ENCODE results near the gene IFNB1. TPM values are rescaled to one million over a fixed set of nuclear protein-coding genes. Genes with fewer than 3 reads are reported as not detected.

The IFNB1 gene
- total RNA-seq, 3 donors from 2014 or later = not detected

GRCh38 chr9:21082671-21083070 lies 4.9 kb upstream of the IFNB1 start:
- H3K36me3 ChIP-seq = no peaks in the 10 kb centered on the region
- H3K4me3 ChIP-seq = no peak overlapping the region
- no peak for DNase-seq (ENCODE audit: low spot score in 2 of 2)

GRCh38 chr9:21081999-21082398 lies 4.3 kb upstream of the IFNB1 start:
- Histone ChIP-seq H3K27ac (no peak overlapping the region), H3K27me3 (no peaks in the 10 kb centered on the region), H3K36me3 (no peaks in the 10 kb centered on the region), H3K9me3 (peaks cover 2 to 6% of the 10 kb centered on the region in 2 donors), H3K4me3 (no peak overlapping the region), H3K4me1 (no peaks in the 10 kb centered on the region)
- TF ChIP-seq CTCF (IDR thresholded peaks at IDR 0.05) (no peak), POLR2A (IDR thresholded peaks at IDR 0.05) (no peak), POLR2AphosphoS5 (IDR thresholded peaks at IDR 0.05) (no peak)
- intact Hi-C loops (cut with DNase I; ENCODE audit: low total_unique reads) = no loop called here
- DNase-seq (ENCODE audit: low spot score in 2 of 2) = no peak

More at GRCh38 chr9:21082671-21083070, 4.9 kb upstream of the IFNB1 start:
- Histone ChIP-seq H3K4me1 (no peaks in the 10 kb centered on the region), H3K27me3 (no peaks in the 10 kb centered on the region), H3K9me3 (peaks cover 6 to 13% of the 10 kb centered on the region in 2 donors), H3K27ac (no peak overlapping the region)
- TF ChIP-seq POLR2A (IDR thresholded peaks at IDR 0.05) (no peak), CTCF (IDR thresholded peaks at IDR 0.05) (no peak), POLR2AphosphoS5 (IDR thresholded peaks at IDR 0.05) (no peak)
- intact Hi-C loops (cut with DNase I; ENCODE audit: low total_unique reads) = no loop called here

GRCh38 chr9:21081451-21081850 lies 3.7 kb upstream of the IFNB1 start:
- DNase-seq (ENCODE audit: low spot score in 2 of 2) = no peak
- Histone ChIP-seq H3K4me1 (no peaks in the 10 kb centered on the region), H3K4me3 (no peak overlapping the region), H3K27ac (no peak overlapping the region), H3K9me3 (peaks cover 0 to under 1% of the 10 kb centered on the region in 2 donors), H3K36me3 (no peaks in the 10 kb centered on the region), H3K27me3 (no peaks in the 10 kb centered on the region)
- no peak for TF ChIP-seq POLR2AphosphoS5 (IDR thresholded peaks at IDR 0.05)
- intact Hi-C loops (cut with DNase I; ENCODE audit: low total_unique reads) = no loop called here

- no peak for TF ChIP-seq CTCF (IDR thresholded peaks at IDR 0.05)
- no peak for TF ChIP-seq POLR2A (IDR thresholded peaks at IDR 0.05)
- TF ChIP-seq POLR2AphosphoS5 (IDR thresholded peaks at IDR 0.05) = no peak
- intact Hi-C loops (cut with DNase I; ENCODE audit: low total_unique reads) = no loop called here
- Histone ChIP-seq H3K4me3 (no peak overlapping the region), H3K4me1 (no peaks in the 10 kb centered on the region), H3K27ac (no peak overlapping the region), H3K9me3 (no peaks in the 10 kb centered on the region), H3K27me3 (no peaks in the 10 kb centered on the region), H3K36me3 (no peaks in the 10 kb centered on the region)
- DNase-seq (ENCODE audit: low spot score in 2 of 2) = no peak
Observed at GRCh38 chr9:21080793-21081192, 3.1 kb upstream of the IFNB1 start.

- Histone ChIP-seq H3K4me1 (no peaks in the 10 kb centered on the region), H3K4me3 (no peak overlapping the region), H3K9me3 (no peaks in the 10 kb centered on the region), H3K27me3 (no peaks in the 10 kb centered on the region), H3K36me3 (no peaks in the 10 kb centered on the region), H3K27ac (no peak overlapping the region)
- intact Hi-C loops (cut with DNase I; ENCODE audit: low total_unique reads) = no loop called here
- TF ChIP-seq CTCF (IDR thresholded peaks at IDR 0.05) (no peak), POLR2A (IDR thresholded peaks at IDR 0.05) (no peak), POLR2AphosphoS5 (IDR thresholded peaks at IDR 0.05) (no peak)
- no peak for DNase-seq (ENCODE audit: low spot score in 2 of 2)
Observed at GRCh38 chr9:21078702-21079101, 960 bp upstream of the IFNB1 start.

GRCh38 chr9:21075484-21075883 lies 2.3 kb downstream of the IFNB1 start:
- no peaks in the 10 kb centered on the region for H3K27me3 ChIP-seq
- no peaks in the 10 kb centered on the region for H3K9me3 ChIP-seq
- H3K4me1 ChIP-seq = no peaks in the 10 kb centered on the region
- intact Hi-C loops (cut with DNase I; ENCODE audit: low total_unique reads) = no loop called here
- H3K27ac ChIP-seq = no peak overlapping the region
- no peaks in the 10 kb centered on the region for H3K36me3 ChIP-seq
- H3K4me3 ChIP-seq = no peak overlapping the region
- no peak for DNase-seq (ENCODE audit: low spot score in 2 of 2)
- TF ChIP-seq CTCF (IDR thresholded peaks at IDR 0.05) = no peak
- no peak for TF ChIP-seq POLR2AphosphoS5 (IDR thresholded peaks at IDR 0.05)
- TF ChIP-seq POLR2A (IDR thresholded peaks at IDR 0.05) = no peak
